HG03432 (cell line): ENCODE results near the gene SDCCAG8.

Experiments
- ATAC-seq: cut with Tn5 transposase; IDR thresholded peaks from one replicate; pipeline ENCODE4 v1.9.1; 2021; ENCODE audit warnings: mild to moderate bottlenecking, moderate library complexity; ENCODE audit not compliant: unreplicated experiment

The SDCCAG8 gene

DNA sequence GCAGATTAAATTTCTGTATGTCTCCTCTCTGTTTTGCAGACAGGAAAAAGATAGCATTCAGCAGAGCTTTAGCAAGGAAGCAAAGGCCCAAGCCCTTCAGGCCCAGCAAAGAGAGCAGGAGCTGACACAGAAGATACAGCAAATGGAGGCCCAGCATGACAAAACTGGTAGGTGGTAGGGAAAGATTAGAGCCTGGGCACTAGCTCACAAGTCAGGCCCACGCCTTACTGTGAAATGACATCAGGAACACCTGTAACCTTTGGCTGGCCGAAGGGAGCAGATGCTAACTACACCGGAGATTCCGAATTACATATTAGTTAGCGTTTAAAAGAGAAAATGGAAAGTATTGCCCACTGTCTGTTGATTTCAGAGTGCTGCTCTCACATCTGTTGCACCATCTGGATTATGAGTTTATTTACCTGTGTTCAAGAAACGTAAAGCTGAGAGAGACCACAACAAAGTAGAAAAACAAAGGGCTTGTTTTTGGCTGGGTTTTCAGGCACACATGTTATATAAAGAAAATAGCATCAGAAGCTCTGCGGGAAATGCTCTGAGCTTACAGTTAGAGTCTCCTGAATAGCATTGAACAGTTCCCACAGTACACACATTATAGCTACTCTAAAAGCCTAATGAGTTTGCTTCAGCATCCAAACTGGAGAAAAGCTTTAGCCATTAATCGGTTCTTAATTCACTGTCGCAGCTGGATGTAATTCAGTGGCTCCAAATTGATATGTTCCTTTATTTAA lies 160.0 kb downstream of the SDCCAG8 start:
- ATAC-seq, result no peak

DNA sequence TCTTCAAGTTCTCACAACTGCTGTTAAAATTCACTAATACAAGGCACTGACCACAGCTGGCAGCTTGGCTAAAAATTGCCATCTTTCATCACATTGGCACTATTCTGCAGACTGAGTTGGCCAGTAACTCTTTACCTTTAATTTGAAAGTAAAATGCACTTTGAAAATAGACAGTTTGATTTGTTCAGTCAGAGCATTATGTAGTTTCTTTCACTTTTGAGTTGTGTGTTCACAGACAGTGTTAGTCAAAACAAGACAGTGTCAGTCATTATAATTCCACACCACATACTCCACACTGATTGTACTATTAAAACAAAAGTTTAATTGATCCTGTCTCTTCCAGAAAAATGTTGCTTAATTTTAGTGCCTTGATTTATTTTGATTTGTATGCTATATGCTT lies 160.7 kb downstream of the SDCCAG8 start:
- peak; percentile 68 for ATAC-seq

GRCh38 chr1:243420016-243420945 lies 164.4 kb downstream of the SDCCAG8 start:
- ATAC-seq, result no peak

- no peak for ATAC-seq
These were observed 165.3 kb downstream of the SDCCAG8 start for GRCh38 chr1:243420946-243421685.

- ATAC-seq, result peak; percentile 92
These were observed 165.9 kb downstream of the SDCCAG8 start for GRCh38 chr1:243421784-243422183.

DNA sequence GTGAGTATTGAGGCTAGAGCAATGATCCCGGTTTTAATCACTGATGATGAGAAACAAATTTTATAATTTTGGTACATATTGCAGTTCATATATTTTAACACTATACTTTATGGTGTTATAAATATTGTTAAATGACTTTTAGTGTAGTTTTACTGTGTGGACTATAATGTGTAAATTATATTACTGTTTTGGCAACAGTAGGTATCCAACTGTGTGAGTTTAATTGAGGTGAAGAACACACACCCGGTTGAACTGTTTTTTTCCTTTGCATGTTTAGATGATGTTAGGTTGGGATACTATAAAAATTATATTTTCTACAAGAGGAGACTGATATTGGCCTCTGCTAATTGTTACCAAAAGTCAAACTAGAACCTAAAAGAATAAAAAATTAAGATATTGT lies 166.5 kb downstream of the SDCCAG8 start:
- ATAC-seq, result no peak

DNA sequence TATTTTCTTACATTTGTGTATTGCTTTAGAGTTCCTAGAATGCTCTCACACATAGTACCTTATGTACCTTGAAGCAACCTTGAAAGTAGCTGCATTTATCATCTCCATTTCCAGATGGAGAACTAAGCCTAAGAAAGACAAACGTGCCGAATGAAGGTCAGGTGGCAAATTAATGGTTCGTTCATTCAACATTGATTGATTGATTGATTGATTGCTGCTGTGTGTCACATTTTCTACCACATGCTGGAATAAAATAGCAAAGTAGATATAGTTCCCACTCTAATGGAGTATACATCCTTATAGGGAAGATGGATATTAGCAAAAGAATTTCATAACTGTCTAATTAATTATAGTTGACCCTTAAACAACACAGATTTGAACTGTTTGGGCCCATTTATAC lies 172.2 kb downstream of the SDCCAG8 start:
- ATAC-seq, result no peak

GRCh38 chr1:243428617-243429342 lies 172.9 kb downstream of the SDCCAG8 start:
- ATAC-seq, result no peak

- no peak for ATAC-seq
These were observed 175.8 kb downstream of the SDCCAG8 start for GRCh38 chr1:243431591-243431990.

- ATAC-seq, result no peak
These were observed 176.3 kb downstream of the SDCCAG8 start for GRCh38 chr1:243432136-243432535.

DNA sequence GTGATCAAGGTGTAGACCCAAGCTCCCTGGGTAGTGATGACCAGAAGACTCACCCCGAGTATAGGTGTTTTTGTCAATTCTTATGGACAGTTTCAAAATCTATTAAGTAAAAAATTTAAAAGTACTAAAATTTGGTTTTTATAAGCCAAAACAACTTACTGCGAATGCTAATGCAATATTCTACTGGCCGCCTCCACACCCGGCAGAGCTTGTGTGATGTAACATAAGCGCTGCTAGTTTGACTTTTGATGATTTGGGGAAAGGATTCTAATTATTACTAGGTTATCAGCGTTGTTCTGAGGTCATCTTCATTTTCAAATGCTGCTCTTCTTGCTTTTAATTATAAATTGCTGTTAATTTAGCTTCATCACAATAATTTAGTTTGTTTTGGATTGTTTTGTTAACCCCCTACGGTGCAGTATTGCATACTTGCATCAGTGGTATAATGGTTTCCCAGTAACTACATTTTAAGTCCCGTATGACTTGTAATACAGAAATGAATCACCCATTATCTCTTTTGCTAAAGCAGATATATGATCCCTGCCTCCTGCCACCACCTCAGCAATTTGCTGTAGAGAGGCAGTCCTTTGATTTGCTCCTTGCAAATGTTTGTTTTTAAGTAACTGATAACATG lies 178.0 kb downstream of the SDCCAG8 start:
- no peak for ATAC-seq

- no peak for ATAC-seq
These were observed 178.8 kb downstream of the SDCCAG8 start for GRCh38 chr1:243434594-243434993.

- ATAC-seq, result no peak
These were observed 180.0 kb downstream of the SDCCAG8 start for GRCh38 chr1:243435836-243436235.

- no peak for ATAC-seq
These were observed 182.3 kb downstream of the SDCCAG8 start for GRCh38 chr1:243438146-243438545.

DNA sequence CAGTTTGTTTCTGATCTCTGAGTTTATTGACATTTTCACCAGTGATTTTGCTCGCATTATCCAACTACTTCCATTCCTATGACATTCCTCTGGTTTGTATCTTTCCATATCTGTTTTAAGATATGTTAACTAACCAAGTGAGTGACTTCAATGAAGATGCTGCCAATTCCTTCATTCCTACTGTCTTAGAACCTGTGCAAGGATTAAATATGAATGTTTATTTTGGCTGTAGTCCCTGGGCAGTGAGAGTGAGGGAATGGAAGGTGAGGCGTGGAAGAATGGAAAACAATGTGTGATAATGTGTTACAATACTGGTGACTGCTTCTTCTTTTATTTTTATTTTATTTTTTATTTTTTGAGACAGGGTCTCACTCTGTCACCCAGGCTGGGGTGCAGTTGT lies 183.0 kb downstream of the SDCCAG8 start:
- no peak for ATAC-seq

DNA sequence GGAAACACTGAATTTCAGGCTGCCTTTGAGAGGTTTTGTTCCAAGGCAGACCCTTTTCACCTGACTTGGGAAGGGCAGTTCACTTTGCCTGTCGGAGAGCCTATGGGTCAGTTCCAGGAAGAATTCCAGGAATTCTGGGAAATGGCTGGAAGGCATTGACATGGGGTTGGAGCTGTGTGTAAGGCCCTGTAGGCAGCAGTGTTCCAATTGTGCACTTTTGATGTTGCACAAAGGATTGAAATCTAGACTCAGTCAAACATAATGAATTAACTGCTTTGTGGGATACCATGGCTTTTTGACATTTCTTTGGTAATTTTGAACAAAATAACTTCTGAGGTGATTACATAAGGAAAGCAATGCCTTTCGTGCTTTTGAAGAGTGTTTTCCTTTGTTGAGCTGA lies 184.6 kb downstream of the SDCCAG8 start:
- no peak for ATAC-seq

DNA sequence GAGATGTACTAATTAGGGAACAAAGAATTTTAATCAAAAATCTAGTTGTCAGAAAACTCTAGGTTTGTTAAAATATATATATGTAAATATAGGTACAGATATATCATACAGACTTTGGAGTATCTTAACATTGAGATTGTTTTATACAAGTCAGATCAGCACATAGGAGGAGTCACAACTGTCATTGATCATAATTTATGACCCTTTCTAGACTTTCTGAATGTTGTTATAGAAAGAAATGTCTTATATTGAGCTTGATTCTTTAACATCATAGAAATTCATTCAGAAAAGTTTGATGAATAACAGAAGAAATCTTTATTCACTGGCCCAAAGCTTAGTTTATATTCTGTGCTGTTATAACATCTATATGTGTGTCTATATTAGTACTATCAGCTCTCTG lies 185.8 kb downstream of the SDCCAG8 start:
- ATAC-seq, result no peak

- ATAC-seq, result no peak
These were observed 187.7 kb downstream of the SDCCAG8 start for GRCh38 chr1:243443557-243443956.

DNA sequence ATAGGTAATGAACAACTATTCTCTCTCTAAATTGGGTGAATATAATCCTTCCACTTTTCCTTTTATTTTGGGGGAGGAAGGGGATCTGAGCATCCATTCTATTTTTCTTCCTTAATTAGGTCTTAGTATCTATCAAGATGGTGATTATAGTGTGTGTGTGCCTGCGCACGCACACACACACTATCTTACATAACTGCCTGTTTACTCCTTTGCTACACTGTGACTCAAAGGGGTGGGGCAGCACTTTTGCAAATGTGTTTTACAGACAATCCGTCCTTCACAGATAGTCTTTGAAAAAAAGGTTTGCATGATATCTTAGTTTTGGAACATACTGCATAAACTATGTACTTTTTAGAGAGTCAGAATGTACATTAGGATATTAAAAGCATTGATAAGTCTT lies 191.5 kb downstream of the SDCCAG8 start:
- no peak for ATAC-seq

DNA sequence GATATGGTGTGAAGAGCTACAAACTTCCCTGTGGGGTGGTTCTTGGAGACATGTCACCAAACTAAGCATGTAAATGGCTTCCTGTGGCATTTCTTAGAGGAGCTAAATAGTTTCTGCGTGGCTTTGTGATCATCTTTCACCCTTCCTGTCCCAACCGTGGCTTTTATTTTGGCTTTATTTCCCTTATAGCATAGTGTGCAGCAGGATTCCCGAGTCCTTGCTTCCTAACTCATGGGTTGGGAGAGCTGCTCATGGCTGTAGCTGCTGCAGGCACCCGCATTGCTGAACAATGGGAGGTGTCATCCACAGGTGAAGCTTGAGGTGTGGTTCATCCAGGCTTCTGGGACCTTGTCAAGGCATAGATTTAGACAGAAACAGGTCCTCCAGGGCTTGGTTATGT lies 192.0 kb downstream of the SDCCAG8 start:
- ATAC-seq, result no peak
